OCI-LY3 (cell line): Measurements from ENCODE around the gene NEU4.

ENCODE experiments used
- EZH2phosphoT487 ChIP-seq: fragments of 200-600 bp; shearing (Covaris generic); IDR thresholded peaks from 2 replicates; pipeline ENCODE4 v1.6.1; 2018; ENCODE audit warnings: antibody characterized with exemption, mixed run types, low read depth
- TF ChIP-seq, protein P1 (sequence below): fragments of 200-600, 300-600 bp; sonication (generic); IDR thresholded peaks from 2 replicates; pipeline ENCODE4 v1.5.1; 2014; ENCODE audit warnings: antibody characterized with exemption, low read length, low read depth

DNA sequence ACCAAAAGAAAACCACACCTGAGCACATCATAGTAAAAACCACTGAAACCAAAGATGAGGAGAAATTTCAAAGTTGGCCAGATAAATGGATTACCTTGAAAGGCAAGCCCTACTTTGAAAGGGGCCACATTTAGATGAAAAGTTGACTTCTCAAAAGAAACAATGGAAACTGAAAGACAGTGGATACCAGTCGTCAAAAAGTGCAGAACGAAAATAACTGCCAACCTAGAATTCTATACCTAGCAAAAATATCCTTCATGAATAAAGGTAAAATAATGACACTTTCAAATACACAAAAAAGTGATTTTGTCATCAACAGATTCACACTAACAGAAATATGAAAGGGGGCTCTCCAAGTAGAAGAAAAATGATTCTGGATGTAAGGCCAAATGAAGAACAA is 18.4 kb downstream of the NEU4 start:
- TF ChIP-seq, protein P1, sequence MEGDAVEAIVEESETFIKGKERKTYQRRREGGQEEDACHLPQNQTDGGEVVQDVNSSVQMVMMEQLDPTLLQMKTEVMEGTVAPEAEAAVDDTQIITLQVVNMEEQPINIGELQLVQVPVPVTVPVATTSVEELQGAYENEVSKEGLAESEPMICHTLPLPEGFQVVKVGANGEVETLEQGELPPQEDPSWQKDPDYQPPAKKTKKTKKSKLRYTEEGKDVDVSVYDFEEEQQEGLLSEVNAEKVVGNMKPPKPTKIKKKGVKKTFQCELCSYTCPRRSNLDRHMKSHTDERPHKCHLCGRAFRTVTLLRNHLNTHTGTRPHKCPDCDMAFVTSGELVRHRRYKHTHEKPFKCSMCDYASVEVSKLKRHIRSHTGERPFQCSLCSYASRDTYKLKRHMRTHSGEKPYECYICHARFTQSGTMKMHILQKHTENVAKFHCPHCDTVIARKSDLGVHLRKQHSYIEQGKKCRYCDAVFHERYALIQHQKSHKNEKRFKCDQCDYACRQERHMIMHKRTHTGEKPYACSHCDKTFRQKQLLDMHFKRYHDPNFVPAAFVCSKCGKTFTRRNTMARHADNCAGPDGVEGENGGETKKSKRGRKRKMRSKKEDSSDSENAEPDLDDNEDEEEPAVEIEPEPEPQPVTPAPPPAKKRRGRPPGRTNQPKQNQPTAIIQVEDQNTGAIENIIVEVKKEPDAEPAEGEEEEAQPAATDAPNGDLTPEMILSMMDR = no peak
- no peak for TF ChIP-seq EZH2phosphoT487
